GM11168 (cell line): Measurements from ENCODE around the gene SLC35F6.

Source experiments
- in situ Hi-C: fragments of 300-500 bp; cut with MboI; formaldehyde crosslinking; loops from one replicate; pipeline ENCODE4 v1.12.0; 2022; ENCODE audit warnings: low sequenced_read_pairs; ENCODE audit not compliant: unreplicated experiment

SLC35F6 gene, protein sequence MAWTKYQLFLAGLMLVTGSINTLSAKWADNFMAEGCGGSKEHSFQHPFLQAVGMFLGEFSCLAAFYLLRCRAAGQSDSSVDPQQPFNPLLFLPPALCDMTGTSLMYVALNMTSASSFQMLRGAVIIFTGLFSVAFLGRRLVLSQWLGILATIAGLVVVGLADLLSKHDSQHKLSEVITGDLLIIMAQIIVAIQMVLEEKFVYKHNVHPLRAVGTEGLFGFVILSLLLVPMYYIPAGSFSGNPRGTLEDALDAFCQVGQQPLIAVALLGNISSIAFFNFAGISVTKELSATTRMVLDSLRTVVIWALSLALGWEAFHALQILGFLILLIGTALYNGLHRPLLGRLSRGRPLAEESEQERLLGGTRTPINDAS

DNA sequence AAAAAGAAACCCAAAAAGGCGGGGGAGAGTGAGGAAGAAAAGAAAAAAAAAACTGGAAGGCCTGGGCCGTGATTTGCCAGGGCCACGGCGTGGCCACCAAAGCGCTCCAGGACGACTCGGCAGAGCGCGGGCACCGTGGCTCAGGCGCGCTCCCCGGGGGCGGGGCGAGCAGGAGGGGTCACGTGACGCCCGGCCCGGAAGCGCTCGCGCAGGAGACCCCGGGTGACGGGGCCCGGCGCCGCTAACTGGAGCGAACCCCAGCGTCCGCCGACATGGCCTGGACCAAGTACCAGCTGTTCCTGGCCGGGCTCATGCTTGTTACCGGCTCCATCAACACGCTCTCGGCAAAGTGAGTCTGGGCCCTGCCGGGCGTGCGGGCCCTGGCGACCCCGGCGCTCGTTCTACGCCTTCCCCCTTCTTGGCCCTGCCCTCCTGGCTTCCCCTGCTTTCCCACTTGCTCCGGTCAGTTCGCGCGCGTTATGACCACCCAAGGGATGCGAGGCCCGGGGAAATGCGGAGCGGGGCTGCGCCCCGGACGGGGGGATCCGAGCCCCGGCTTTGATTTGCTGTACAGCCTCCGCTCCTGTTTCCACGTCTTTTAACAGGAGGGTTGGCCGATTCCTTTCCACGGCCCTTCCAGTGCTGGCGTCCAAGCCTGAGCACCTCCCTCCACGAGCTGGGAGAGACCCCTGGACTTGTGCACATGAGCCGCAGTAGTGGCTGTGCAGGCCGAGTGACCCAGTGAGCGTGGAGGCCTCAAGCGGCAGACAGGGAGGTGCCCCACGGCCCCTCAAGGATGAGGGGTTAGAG is at the start of gene SLC35F6:
SLC35F6 (plus strand) TSS at position 207 of the 810 bp plus-strand sequence; CDS start at position 273, 66 bp downstream.
- in situ Hi-C loops: no loop called here

DNA sequence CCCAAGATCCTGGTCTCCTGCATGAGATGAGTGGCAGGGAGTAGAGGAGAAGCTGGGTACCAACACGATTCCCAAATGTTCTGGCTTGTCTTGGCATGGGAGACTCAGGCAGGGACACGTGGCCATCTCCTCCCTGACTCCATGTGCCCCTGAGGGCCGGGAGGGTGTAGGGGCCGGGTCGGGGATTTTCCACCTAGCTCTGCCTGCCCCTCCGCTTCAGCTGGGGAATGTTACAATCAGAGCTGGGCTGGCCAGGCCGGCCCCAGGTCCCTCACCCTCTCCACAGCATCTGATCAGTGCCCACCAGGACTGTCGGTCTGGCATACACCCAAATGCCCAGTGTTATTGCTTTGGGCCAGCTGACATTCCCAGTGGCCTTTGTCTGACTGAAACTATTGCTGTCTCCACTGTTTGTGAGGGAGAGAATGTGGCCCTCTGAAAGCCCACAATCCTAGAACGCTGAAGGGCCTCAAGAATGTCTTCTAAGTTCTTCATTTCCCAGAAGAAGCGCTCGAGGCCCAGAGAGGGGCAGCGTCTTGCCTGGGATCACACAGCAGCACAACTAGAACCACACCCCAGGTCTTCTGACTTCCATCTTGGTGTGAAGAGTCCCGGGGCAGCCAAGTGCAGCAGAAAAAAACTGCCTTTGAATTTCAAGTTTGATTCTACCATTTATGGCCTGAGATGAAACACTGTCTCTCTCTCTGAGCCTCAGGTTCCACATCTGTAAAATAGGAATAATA is 48.4 kb upstream of the SLC35F6 start:
- in situ Hi-C loops: no loop called here

GRCh38 chr2:26716340-26716739 is 47.7 kb upstream of the SLC35F6 start:
- in situ Hi-C loops: no loop called here

GRCh38 chr2:26716769-26717168 is 47.3 kb upstream of the SLC35F6 start:
- in situ Hi-C loops: no loop called here

DNA sequence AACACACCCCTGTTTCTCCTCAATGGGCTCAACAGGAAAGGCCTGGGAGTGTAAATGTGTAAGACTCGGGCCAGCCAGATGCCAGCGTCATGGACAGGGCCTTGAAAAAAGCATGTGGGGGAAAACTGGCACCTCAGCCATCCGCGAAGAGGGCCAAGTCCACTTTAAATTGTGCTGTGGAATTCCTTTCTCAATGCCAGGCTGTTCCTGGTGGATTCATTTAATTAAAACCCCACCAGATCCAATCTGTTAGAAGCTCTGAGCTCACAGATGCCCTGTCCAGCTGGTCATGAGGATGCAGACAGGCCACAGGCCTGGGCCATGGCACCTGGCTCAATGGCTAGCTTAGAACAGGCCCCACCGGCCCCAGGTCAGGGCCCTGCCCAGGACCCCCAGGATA is 46.7 kb upstream of the SLC35F6 start:
- in situ Hi-C loops: no loop called here

- in situ Hi-C loops: no loop called here
These were observed 45.0 kb upstream of the SLC35F6 start for GRCh38 chr2:26718949-26719686.

DNA sequence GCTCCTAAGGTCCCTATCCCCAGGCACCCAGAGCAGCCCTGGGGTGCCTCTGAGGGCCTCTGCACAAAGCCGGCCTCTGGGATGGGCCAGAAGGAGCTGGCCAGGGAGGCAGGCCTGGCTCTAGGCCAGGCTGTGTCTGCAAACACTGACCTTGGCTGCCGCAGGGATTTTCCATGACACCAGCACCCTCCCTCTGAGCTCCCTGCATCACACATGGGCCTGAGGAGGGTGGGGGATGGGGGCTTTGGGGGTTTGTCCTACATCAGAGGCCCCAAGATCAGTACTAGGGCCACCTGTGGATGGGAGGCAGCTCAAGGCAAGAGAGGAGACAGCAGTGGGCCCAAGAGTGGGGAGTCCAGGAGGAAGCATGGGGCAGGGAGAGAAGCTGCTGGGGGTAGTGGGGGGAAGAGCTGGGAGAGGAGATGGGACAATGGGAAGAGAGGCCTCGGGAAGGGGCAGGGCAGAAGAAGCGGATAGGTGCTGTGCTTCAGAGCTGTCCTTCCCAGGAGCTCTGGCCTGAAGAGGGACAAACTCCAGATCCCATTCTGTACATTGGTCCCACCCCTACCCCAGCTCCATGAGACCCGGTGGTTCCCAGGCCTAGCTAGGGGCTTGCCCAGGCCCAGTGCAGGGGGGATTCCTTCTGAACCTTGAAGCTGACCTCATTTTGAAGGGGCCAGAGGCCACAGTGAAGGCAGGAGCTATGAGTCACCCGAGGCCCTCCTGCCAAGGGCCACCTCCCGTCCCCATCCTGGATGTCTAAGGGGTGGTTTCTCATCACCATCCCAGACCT is 43.6 kb upstream of the SLC35F6 start:
- in situ Hi-C loops: no loop called here

- in situ Hi-C loops: no loop called here
These were observed 42.7 kb upstream of the SLC35F6 start for GRCh38 chr2:26721115-26722032.

DNA sequence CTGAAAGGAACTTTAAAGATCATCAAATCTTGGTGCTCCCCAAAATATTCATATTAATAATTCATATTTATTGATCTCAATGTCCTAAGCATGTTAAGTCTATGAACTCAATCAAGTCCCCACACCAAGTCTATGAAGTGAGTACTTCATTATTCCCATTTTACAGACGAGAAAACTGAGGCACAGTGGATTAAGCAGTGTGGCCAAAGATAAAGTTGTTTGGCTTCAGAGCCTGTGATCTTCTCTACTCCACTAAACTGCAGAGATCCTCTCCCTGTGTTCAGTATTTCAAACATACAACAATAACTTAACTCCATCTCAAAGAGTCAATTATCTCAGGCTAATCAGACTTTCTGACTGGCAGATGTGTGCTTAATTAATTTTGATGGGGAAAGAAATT is 41.8 kb upstream of the SLC35F6 start:
- in situ Hi-C loops: no loop called here

DNA sequence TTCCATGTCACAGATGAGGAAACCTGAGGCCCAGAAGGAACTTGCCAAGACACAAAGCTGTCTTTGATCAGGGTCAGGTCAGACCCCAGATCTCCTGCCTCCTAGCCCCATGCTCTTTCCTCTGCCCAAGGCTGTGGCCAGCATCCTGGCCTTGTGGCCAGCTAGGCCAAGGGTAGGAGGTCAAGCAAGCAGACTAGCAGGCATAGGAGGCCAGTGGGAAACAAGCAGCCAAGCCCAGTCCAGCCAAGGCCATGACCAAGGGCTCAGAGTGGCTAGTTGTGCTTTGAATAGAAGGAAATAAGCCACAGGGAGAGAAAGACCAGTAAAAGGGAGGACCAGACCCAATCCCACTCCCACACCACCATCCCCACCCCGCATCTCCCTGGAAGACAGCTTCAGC is 41.2 kb upstream of the SLC35F6 start:
- in situ Hi-C loops: no loop called here

GRCh38 chr2:26723475-26723874 is 40.6 kb upstream of the SLC35F6 start:
- in situ Hi-C loops: no loop called here

DNA sequence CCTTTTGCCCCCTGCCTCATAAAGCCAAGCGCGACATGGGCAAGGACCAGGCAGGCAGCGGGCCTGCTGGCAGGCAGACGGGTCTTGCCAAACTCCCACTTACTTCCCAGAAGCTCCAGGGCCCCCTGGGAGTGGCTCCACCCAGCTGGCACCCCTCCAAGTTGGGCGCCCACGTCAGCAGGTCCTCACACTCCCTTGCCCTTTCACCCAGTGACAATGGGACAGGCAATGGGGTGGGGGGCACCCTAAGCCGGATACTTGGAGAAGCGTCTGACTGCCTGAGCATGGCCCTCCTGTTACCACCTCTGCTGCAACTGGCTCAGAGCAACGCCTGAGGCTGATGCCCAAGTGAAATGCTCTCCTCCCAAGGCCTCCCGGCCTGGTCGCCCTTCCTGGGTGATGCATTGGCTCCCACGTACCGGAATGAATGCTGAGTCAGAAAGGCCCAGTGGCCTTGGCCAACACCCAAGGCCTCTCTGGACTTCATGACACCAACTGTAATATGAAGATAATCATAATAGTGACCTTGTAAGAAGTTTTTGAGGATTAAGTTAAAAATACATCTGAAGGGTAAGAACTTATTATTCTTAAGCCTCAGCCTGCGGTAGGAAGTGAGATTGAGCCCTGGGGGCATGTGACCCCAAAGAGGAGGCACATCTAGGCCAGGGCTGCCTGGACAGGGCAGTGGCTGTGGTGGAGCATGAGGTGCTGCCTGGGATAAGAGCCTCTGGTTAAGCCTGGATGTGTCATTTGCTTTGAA is 39.9 kb upstream of the SLC35F6 start:
- in situ Hi-C loops: no loop called here

GRCh38 chr2:26724784-26725520 is 39.1 kb upstream of the SLC35F6 start:
- in situ Hi-C loops: no loop called here

- in situ Hi-C loops: no loop called here
These were observed 38.6 kb upstream of the SLC35F6 start for GRCh38 chr2:26725521-26725820.

- in situ Hi-C loops: no loop called here
These were observed 37.9 kb upstream of the SLC35F6 start for GRCh38 chr2:26726228-26726627.

DNA sequence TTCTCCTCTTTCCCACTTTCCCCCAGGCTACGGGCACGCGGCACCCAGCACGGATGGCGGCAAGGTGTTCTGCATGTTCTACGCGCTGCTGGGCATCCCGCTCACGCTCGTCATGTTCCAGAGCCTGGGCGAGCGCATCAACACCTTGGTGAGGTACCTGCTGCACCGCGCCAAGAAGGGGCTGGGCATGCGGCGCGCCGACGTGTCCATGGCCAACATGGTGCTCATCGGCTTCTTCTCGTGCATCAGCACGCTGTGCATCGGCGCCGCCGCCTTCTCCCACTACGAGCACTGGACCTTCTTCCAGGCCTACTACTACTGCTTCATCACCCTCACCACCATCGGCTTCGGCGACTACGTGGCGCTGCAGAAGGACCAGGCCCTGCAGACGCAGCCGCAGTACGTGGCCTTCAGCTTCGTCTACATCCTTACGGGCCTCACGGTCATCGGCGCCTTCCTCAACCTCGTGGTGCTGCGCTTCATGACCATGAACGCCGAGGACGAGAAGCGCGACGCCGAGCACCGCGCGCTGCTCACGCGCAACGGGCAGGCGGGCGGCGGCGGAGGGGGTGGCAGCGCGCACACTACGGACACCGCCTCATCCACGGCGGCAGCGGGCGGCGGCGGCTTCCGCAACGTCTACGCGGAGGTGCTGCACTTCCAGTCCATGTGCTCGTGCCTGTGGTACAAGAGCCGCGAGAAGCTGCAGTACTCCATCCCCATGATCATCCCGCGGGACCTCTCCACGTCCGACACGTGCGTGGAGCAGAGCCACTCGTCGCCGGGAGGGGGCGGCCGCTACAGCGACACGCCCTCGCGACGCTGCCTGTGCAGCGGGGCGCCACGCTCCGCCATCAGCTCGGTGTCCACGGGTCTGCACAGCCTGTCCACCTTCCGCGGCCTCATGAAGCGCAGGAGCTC is 36.2 kb upstream of the SLC35F6 start:
- in situ Hi-C loops: no loop called here
